NCI-H1436 treated with DMSO at 0.1 percent for 48 hours (cell line): ENCODE results near the gene PECR.
"Not testable (repeated sequence)": the region's sequence is repeated elsewhere in the genome, so short reads cannot be mapped to it uniquely, and the experiment has no call there.

Source experiments
- DNase-seq: peaks from one replicate; lab custom pipeline; 2025; lab: John Stamatoyannopoulos, UW

PECR gene

DNA sequence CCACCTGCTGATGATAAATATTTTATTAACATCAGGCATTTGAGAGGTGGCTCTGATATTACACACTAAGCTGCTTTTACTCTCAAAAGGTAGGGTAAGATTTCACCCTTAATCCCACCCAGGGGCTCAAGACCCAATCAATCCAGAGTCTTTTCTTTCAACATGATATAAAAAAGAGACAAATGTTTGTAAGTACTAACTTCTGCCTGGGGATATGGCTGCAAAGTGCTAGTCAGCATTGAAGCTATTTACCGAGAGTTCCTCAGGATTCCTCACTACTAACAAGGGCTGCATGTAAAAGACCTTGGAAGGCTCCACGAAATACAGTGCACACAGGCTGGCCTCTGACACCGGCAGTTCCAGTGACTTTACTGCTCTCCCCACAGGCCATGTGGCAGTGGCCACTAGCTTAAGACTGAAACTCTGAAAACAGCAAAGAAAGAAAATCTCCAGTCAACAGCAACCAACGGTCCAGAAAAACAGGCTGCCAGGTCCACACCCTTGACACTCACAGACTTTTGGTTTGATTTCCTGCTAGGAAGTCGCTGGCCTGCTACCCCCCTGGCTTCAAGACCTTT is 79.4 kb downstream of the PECR start:
- DNase-seq, result no peak

DNA sequence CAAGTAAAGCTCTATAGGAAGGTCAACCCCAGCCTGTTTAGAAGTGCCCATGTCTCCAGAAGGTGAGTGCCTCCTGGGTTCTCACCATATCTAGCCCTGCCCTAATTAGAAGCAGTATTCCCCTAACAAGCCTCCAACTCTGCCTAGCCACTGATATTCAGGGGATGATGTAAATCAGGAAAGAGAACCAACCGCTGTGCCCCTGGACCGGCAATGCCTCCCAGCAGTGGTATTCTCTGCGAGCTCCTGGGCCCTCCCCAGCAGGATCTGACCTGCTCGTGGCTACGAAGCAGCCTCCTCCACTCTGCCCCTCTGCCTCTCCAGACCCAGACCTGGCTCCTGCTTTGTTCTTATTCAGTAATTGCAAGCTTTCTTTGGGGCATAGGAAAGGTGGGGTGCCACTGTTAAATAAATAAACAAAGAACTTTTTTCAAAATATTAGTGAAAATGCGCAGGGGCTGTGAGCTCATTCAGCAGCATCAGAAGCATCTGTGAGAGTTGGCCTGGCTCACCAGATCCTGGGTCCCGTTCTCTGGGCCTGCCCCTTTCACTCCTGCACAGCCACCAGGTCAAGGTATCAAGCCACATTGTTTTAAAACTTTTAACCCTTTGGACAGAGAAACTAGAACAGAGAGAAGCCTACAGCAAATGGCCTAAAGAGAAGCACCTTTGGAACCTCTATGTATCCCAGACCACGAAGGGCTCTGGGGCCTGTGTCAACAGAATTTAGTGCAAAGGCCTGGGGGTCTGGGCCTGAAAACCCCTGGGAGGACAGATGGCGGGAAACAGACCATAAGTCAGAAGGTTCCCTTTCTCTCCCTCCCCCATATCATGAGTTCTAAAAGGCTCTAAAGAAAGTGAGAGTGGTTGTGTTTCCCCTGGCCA is 80.2 kb downstream of the PECR start:
- DNase-seq, result no peak

DNA sequence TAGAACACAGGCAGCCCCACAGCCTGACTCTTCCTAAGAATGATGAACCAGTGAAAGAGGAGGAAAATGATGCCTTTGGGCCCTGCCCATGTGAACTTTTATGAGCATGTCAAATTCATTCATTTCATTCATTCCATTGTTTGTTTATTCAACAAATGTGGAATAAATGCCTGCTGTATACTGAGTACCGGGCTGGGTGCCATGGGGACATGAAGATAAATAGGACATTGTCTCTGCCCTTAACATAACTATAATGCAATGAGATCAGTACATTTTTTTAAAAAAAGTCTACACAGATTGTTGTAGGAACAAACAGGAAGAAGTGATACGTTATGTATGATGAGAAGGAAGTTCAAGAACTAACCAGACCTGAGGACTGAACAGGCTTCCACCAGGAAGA is 83.0 kb downstream of the PECR start:
- no peak for DNase-seq

DNA sequence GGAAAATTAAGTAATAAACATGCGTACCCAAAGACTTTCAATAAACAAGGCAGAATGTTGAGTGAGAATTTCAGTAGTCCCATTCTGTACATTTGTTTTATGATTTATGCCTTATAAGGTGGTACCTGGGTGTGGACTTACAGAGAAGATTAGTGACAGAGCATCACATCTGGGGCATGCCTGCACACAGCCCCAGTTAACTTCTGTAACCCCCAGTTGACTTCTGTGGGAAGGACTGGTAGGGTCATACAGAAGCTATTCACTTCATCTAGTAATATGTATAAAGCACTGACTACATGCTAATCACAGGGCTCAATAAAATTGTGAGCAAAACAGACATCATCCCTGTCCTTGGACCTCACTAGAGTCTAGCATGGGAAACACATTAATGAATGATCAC is 84.4 kb downstream of the PECR start:
- DNase-seq, result no peak

DNA sequence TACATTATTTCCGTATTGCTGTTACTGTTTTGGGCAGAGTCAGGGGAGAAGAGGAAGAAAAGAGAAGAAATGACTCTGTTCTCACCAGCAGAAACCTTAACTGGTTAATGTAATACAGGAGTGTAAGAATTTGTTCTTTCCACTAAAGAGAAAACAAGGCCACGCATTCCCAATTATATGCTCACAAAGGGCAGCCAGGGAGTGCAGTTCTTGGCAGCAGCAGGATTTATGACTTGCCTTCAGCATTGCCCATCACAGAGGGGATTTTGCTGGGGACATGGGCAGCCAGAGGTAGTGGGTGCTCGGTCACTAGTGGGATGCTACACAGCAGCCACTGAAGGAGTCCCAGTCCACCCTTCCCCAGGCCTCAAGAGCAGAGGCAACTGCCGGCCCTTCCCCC is 86.7 kb downstream of the PECR start:
- DNase-seq, result no peak

DNA sequence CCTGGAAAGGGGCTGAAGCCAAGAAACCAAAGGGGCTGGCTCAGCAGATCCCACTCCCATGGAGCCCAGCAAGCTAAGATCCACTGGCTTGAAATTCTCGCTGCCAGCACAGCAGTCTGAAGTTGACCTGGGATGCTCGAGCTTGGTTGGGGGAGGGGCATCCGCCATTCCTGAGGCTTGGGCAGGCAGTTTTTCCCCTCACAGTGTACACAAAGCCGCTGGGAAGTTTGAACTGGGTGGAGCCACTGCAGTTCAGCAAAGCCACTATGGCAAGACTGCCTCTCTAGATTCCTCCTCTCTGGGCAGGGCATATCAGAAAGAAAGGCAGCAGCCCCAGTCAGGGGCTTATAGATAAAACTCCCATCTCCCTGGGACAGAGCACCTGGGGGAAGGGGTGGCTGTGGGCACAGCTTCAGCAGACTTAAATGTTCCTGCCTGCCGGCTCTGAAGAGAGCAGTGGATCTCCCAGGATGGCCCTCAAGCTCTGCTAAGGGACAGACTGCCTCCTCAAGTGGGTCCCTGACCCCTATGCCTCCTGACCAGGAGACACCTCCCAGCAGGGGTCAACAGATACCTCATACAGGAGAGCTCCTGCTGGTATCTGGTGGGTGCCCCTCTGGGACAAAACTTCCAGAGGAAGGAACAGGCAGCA is 92.9 kb downstream of the PECR start:
- not testable (repeated sequence) for DNase-seq
